Measurements from ENCODE around the gene ENO1. TPM values are rescaled to one million over a fixed set of nuclear protein-coding genes. Genes with fewer than 3 reads are reported as not detected.
A peak's percentile ranks its signal among the peaks of the same experiment; 100 is the strongest.

ENO1 gene
- total RNA-seq (1,164 TPM), polyA plus RNA-seq (ENCODE audit: insufficient read depth, low read depth, low replicate concordance) (1,321 TPM)
- long read RNA-seq, donor 1, transcript ENO1-206 (3 exons, 1,247 nt): minor isoform, 6 of 272 reads
- long read RNA-seq, donor 1, transcript ENO1-201 (12 exons, 1,781 nt): major isoform, 142 of 272 reads
- long read RNA-seq, donor 1, partial matches to known transcripts: 115 of 272 reads
- long read RNA-seq, donor 1, other reads (novel, unspliced or antisense): 5 of 272 reads
- long read RNA-seq, donor 2, transcript ENO1-206 (3 exons, 1,247 nt): minor isoform, 6 of 372 reads
- long read RNA-seq, donor 2, transcript ENO1-201 (12 exons, 1,781 nt): major isoform, 185 of 372 reads
- long read RNA-seq, donor 2, partial matches to known transcripts: 162 of 372 reads
- long read RNA-seq, donor 2, other reads (novel, unspliced or antisense): 16 of 372 reads
- long read RNA-seq, donor 3, transcript ENO1-201 (12 exons, 1,781 nt): major isoform, 296 of 627 reads
- long read RNA-seq, donor 3, transcript ENO1-203 (9 exons, 2,548 nt): minor isoform, 8 of 627 reads
- long read RNA-seq, donor 3, transcript ENO1-206 (3 exons, 1,247 nt): minor isoform, 11 of 627 reads
- long read RNA-seq, donor 3, partial matches to known transcripts: 278 of 627 reads
- long read RNA-seq, donor 3, other reads (novel, unspliced or antisense): 30 of 627 reads
- long read RNA-seq, donor 4, transcript ENO1-201 (12 exons, 1,781 nt): major isoform, 169 of 291 reads
- long read RNA-seq, donor 4, partial matches to known transcripts: 116 of 291 reads
- long read RNA-seq, donor 4, other reads (novel, unspliced or antisense): 0 of 291 reads
- long read RNA-seq, donor 5, transcript ENO1-201 (12 exons, 1,781 nt): major isoform, 26 of 32 reads
- long read RNA-seq, donor 5, partial matches to known transcripts: 6 of 32 reads
- long read RNA-seq, donor 5, other reads (novel, unspliced or antisense): 0 of 32 reads
- long read RNA-seq, donor 6, transcript ENO1-210 (10 exons, 1,819 nt): minor isoform, 5 of 722 reads
- long read RNA-seq, donor 6, transcript ENO1-201 (12 exons, 1,781 nt): major isoform, 295 of 722 reads
- long read RNA-seq, donor 6, partial matches to known transcripts: 398 of 722 reads
- long read RNA-seq, donor 6, other reads (novel, unspliced or antisense): 20 of 722 reads
- long read RNA-seq, donor 7, transcript ENO1-201 (12 exons, 1,781 nt): major isoform, 1,490 of 2,029 reads
- long read RNA-seq, donor 7, transcript ENO1-203 (9 exons, 2,548 nt): minor isoform, 6 of 2,029 reads
- long read RNA-seq, donor 7, partial matches to known transcripts: 477 of 2,029 reads
- long read RNA-seq, donor 7, other reads (novel, unspliced or antisense): 55 of 2,029 reads
- long read RNA-seq, donor 8, transcript ENO1-201 (12 exons, 1,781 nt): major isoform, 135 of 365 reads
- long read RNA-seq, donor 8, partial matches to known transcripts: 221 of 365 reads
- long read RNA-seq, donor 8, other reads (novel, unspliced or antisense): 5 of 365 reads
- long read RNA-seq, donor 9, transcript ENO1-201 (12 exons, 1,781 nt): major isoform, 85 of 151 reads
- long read RNA-seq, donor 9, partial matches to known transcripts: 62 of 151 reads
- long read RNA-seq, donor 9, other reads (novel, unspliced or antisense): 0 of 151 reads
- long read RNA-seq, donor 10, transcript ENO1-201 (12 exons, 1,781 nt): major isoform, 153 of 417 reads
- long read RNA-seq, donor 10, transcript ENO1-203 (9 exons, 2,548 nt): minor isoform, 5 of 417 reads
- long read RNA-seq, donor 10, partial matches to known transcripts: 254 of 417 reads
- long read RNA-seq, donor 10, other reads (novel, unspliced or antisense): 0 of 417 reads

GRCh38 chr1:8878448-8878697 is at the start of gene ENO1:
ENO1 (minus strand) TSS chr1:8878686; CDS start chr1:8874908, 3,778 bp downstream.
- FAIRE-seq: no peak
- no peaks in the 10 kb centered on the region for H3K9me3 ChIP-seq (ENCODE audit: control insufficient read depth in 2 of 3, insufficient read depth in 1 of 3, low read length in 3 of 3)
- TF ChIP-seq CTCF (IDR thresholded peaks at IDR 0.05; ENCODE audit: borderline replicate concordance, extremely low read depth, insufficient read depth): no peak
- H3K27ac ChIP-seq (ENCODE audit: low read depth in 2 of 2, low read length in 2 of 2): peak within 1 kb of the TSS; percentile 99 to 100
- peak within 1 kb of the TSS; percentile 83 to 96 (median 91) for H3K4me3 ChIP-seq (ENCODE audit: low read length in 3 of 3)
- peaks cover 5 to 10% (median 9%) of the 10 kb centered on the region in 3 donors for H3K36me3 ChIP-seq (ENCODE audit: control insufficient read depth in 2 of 3, insufficient read depth in 3 of 3, low read length in 3 of 3)
- H3K27me3 ChIP-seq (ENCODE audit: control insufficient read depth, insufficient read depth, low read length): no peaks in the 10 kb centered on the region
- peak within 1 kb of the TSS; percentile 86 to 95 (median 90) for H3K9ac ChIP-seq (ENCODE audit: low read length in 3 of 3)
- intact Hi-C loops (cut with DNase I): no loop called here
- peaks cover 7 to 27% (median 22%) of the 10 kb centered on the region in 3 donors for H3K4me1 ChIP-seq (ENCODE audit: control insufficient read depth in 2 of 3, insufficient read depth in 2 of 3, low read depth in 1 of 3, low read length in 3 of 3)
- DNase-seq: no peak

- intact Hi-C loops (cut with DNase I): loop anchor here (10.0 kb wide), 1 partner anchor 68 kb away; no protein-coding TSS in a partner anchor
- no peak for FAIRE-seq
- no peaks in the 10 kb centered on the region for H3K27me3 ChIP-seq (ENCODE audit: control insufficient read depth, insufficient read depth, low read length)
Observed at GRCh38 chr1:8926707-8927694, 48.5 kb upstream of the ENO1 start.

More at GRCh38 chr1:8926707-8927694, 48.5 kb upstream of the ENO1 start:
- Histone ChIP-seq H3K27ac (ENCODE audit: low read depth in 2 of 2, low read length in 2 of 2) (no peak overlapping the region), H3K9ac (ENCODE audit: low read length in 3 of 3) (no peak overlapping the region), H3K4me1 (ENCODE audit: control insufficient read depth in 2 of 3, insufficient read depth in 2 of 3, low read depth in 1 of 3, low read length in 3 of 3) (no peaks in the 10 kb centered on the region), H3K9me3 (ENCODE audit: control insufficient read depth in 2 of 3, insufficient read depth in 1 of 3, low read length in 3 of 3) (no peaks in the 10 kb centered on the region), H3K36me3 (ENCODE audit: control insufficient read depth in 2 of 3, insufficient read depth in 3 of 3, low read length in 3 of 3) (no peaks in the 10 kb centered on the region), H3K4me3 (ENCODE audit: low read length in 3 of 3) (no peak overlapping the region)
- no peak for TF ChIP-seq CTCF (IDR thresholded peaks at IDR 0.05; ENCODE audit: borderline replicate concordance, extremely low read depth, insufficient read depth)
- no peak for DNase-seq

All from kidney (tissue), 22 donors.